ENCODE data around the gene STK32B. TPM values are rescaled to one million over a fixed set of nuclear protein-coding genes. Genes with fewer than 3 reads are reported as not detected.

The STK32B gene
- total and polyA plus RNA-seq, 7 experiments from 2014 or later = 1.7 TPM; not detected in 6

DNA sequence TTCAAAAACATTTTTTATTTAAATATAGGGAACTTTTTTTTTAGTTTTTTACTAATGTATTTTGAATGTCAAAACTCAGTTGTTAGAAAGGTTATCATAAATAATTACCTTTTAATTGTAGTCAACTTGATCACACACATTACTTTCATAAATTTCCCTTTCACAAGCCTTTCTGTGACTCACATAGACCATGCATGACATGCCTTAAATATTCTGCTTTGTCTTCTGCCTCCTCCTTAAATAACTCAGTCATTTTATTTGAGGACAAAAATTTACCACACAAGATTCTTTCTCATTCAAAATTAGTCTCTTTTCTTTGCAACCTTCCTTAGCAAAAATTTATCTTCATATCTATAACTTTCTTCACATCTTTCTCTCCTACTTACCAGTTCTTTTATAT is 437.1 kb downstream of the STK32B start:
- POLR2A ChIA-PET = no interaction called here
- intact Hi-C loops (cut with micrococcal nuclease) = no loop called here
- CTCF ChIA-PET = no interaction called here
- DNase-seq = no peak
- Mint-ChIP-seq H3K27ac (no peak overlapping the region), H3K27me3 (peaks cover 0 to 4% (median 0%) of the 10 kb centered on the region in 5 donors), H3K4me3 (no peak overlapping the region), H3K9me3 (peaks cover 8 to 57% (median 22%) of the 10 kb centered on the region in 11 donors), H3K4me1 (no peaks in the 10 kb centered on the region), H3K36me3 (peaks cover 0 to 7% (median 3%) of the 10 kb centered on the region in 5 donors)
- Histone ChIP-seq H3K9me3 (ENCODE audit: control insufficient read depth in 2 of 3, low read length in 3 of 3) (no peaks in the 10 kb centered on the region), H3K4me1 (ENCODE audit: control insufficient read depth in 2 of 2, insufficient read depth in 2 of 2, low read length in 2 of 2) (no peaks in the 10 kb centered on the region), H3K27ac (ENCODE audit: low read depth, low read length) (no peak overlapping the region), H3K36me3 (ENCODE audit: control insufficient read depth in 2 of 3, insufficient read depth in 3 of 3, low read length in 3 of 3) (no peaks in the 10 kb centered on the region), H3K27me3 (ENCODE audit: control insufficient read depth in 2 of 2, insufficient read depth in 2 of 2, low read length in 2 of 2) (no peaks in the 10 kb centered on the region), H3K4me3 (ENCODE audit: low read length) (no peak overlapping the region)
- no peak for ATAC-seq

DNA sequence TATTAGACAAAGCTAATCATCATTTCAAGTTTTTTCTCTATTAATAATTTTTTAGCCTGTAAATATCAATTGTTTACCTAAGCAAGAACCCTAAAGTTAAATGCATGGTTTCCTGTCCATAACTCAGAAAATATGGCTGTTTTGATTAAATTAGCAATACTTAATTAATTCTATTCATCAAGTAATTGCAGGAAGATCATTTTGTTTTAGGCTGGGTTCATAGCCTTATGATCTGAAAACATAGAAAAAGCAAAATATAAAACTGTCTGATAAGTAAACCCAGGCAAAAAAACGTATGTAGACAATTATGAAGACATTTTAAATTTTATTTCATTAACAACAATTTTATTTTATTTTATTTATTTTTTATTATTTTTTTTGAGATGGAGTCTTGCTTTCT is 438.0 kb downstream of the STK32B start:
- no peaks in the 10 kb centered on the region for H3K4me1 ChIP-seq (ENCODE audit: control insufficient read depth in 2 of 2, insufficient read depth in 2 of 2, low read length in 2 of 2)
- no peaks in the 10 kb centered on the region for H3K9me3 ChIP-seq (ENCODE audit: control insufficient read depth in 2 of 3, low read length in 3 of 3)
- Mint-ChIP-seq H3K27me3 (peaks cover 0 to 4% (median 0%) of the 10 kb centered on the region in 5 donors), H3K9me3 (peaks cover 9 to 60% (median 23%) of the 10 kb centered on the region in 11 donors), H3K36me3 (peaks cover 0 to 7% (median 3%) of the 10 kb centered on the region in 5 donors), H3K4me1 (no peaks in the 10 kb centered on the region), H3K27ac (no peak overlapping the region), H3K4me3 (no peak overlapping the region)
- H3K27ac ChIP-seq (ENCODE audit: low read depth, low read length) = no peak overlapping the region
- ChIA-PET POLR2A (no interaction called here), CTCF (no interaction called here)
- DNase-seq (no peak), ATAC-seq (no peak)
- intact Hi-C loops (cut with micrococcal nuclease) = no loop called here
- no peaks in the 10 kb centered on the region for H3K27me3 ChIP-seq (ENCODE audit: control insufficient read depth in 2 of 2, insufficient read depth in 2 of 2, low read length in 2 of 2)
- H3K4me3 ChIP-seq (ENCODE audit: low read length) = no peak overlapping the region
- no peaks in the 10 kb centered on the region for H3K36me3 ChIP-seq (ENCODE audit: control insufficient read depth in 2 of 3, insufficient read depth in 3 of 3, low read length in 3 of 3)

DNA sequence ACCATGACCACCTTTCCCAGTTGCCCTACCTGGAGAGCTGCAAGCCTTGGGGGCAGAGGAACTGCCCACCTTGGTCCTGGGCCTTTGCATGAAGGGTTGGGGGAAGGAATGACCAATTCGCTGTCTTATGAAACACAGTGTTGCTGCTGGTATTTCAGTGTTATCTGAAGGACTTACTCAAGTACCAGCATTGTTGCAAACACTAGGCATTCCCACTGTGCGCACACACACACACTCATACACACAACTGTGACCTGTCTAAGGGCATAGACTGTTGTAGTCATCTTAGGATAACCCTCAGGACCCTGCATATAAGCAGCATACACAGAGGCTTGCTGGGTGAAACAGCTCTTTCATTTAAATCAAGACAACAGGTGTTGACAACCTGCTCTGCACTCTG is 446.2 kb downstream of the STK32B start:
- ATAC-seq (no peak), DNase-seq (no peak)
- no peak overlapping the region for H3K27ac Mint-ChIP-seq
- ChIA-PET POLR2A (no interaction called here), CTCF (no interaction called here)
- H3K4me3 Mint-ChIP-seq = no peak overlapping the region
- intact Hi-C loops (cut with micrococcal nuclease) = no loop called here
- no peaks in the 10 kb centered on the region for H3K9me3 ChIP-seq (ENCODE audit: control insufficient read depth in 2 of 3, low read length in 3 of 3)
- no peaks in the 10 kb centered on the region for H3K36me3 Mint-ChIP-seq
- H3K27me3 Mint-ChIP-seq = peaks cover 0 to 3% (median 0%) of the 10 kb centered on the region in 5 donors
- no peaks in the 10 kb centered on the region for H3K4me1 ChIP-seq (ENCODE audit: control insufficient read depth in 2 of 2, insufficient read depth in 2 of 2, low read length in 2 of 2)
- H3K27me3 ChIP-seq (ENCODE audit: control insufficient read depth in 2 of 2, insufficient read depth in 2 of 2, low read length in 2 of 2) = no peaks in the 10 kb centered on the region
- H3K9me3 Mint-ChIP-seq = peaks cover 0 to 18% (median 6%) of the 10 kb centered on the region in 11 donors
- no peak overlapping the region for H3K27ac ChIP-seq (ENCODE audit: low read depth, low read length)
- no peaks in the 10 kb centered on the region for H3K36me3 ChIP-seq (ENCODE audit: control insufficient read depth in 2 of 3, insufficient read depth in 3 of 3, low read length in 3 of 3)
- H3K4me1 Mint-ChIP-seq = peaks cover 0 to 2% (median 0%) of the 10 kb centered on the region in 7 donors
- no peak overlapping the region for H3K4me3 ChIP-seq (ENCODE audit: low read length)

DNA sequence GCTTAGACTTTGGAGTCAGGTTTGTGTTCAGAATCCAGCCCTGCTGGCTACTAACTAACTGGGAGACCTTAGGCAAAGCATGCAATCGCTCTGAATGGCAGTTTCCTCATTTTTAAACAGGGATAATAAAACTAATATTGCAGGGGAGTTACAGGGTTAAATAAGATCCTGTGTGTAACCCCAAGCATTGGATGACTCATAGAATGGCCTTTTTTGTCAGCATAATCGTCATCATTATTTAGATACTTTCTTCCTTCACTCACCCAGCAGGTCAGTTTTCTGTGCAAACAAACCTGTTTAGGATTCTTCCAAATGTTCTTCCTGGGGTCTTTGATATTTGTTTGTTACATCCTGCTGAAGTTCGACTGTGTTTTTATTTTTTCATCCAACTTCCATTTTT is 448.9 kb downstream of the STK32B start:
- H3K36me3 ChIP-seq (ENCODE audit: control insufficient read depth in 2 of 3, insufficient read depth in 3 of 3, low read length in 3 of 3) = no peaks in the 10 kb centered on the region
- CTCF ChIA-PET = no interaction called here
- Mint-ChIP-seq H3K4me3 (no peak overlapping the region), H3K36me3 (no peaks in the 10 kb centered on the region), H3K4me1 (peaks cover 0 to 2% (median 0%) of the 10 kb centered on the region in 7 donors), H3K9me3 (peaks cover 0 to 11% (median 0%) of the 10 kb centered on the region in 11 donors), H3K27ac (no peak overlapping the region), H3K27me3 (peaks cover 0 to 8% (median 0%) of the 10 kb centered on the region in 5 donors)
- ATAC-seq = no peak
- no peaks in the 10 kb centered on the region for H3K27me3 ChIP-seq (ENCODE audit: control insufficient read depth in 2 of 2, insufficient read depth in 2 of 2, low read length in 2 of 2)
- H3K27ac ChIP-seq (ENCODE audit: low read depth, low read length) = no peak overlapping the region
- no peak for DNase-seq
- H3K9me3 ChIP-seq (ENCODE audit: control insufficient read depth in 2 of 3, low read length in 3 of 3) = no peaks in the 10 kb centered on the region
- POLR2A ChIA-PET = no interaction called here
- H3K4me1 ChIP-seq (ENCODE audit: control insufficient read depth in 2 of 2, insufficient read depth in 2 of 2, low read length in 2 of 2) = no peaks in the 10 kb centered on the region
- H3K4me3 ChIP-seq (ENCODE audit: low read length) = no peak overlapping the region
- intact Hi-C loops (cut with micrococcal nuclease) = no loop called here

DNA sequence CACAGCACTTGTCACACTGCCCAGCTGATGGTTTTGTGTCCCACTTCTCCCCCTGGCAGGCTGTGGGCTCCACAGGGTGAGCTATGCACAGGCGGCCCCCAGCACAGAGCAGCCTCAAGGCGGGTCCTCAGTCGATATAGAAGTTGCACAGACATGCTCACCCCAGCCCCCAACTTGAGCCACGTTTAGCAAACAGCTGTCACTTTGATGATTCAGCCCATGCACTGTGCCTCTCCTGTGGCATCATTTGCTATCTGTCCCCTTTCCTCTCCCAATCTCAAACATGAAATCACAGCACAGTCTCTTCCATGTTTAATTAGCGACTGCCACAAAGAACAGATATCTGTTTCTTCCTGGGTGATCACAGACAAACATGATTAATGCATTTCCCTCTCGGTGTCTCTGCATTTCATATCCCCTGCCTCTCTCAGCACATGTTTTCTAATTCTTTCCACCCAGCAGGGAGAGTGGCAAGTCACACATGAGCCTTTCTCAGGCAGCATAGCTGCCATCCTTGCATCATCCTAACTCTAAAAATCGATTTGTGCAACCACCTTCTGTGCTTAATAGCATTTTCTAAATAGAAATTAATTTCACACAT is 452.2 kb downstream of the STK32B start:
- no peak overlapping the region for H3K27ac Mint-ChIP-seq
- ChIA-PET CTCF (interaction anchor here (0.6 kb wide), 1 partner anchor 24 kb away, joined by 4 read pairs; no protein-coding TSS in a partner anchor), POLR2A (no interaction called here)
- no peak overlapping the region for H3K27ac ChIP-seq (ENCODE audit: low read depth, low read length)
- H3K36me3 Mint-ChIP-seq = no peaks in the 10 kb centered on the region
- ATAC-seq (no peak), DNase-seq (no peak)
- no peak overlapping the region for H3K4me3 ChIP-seq (ENCODE audit: low read length)
- no peaks in the 10 kb centered on the region for H3K9me3 ChIP-seq (ENCODE audit: control insufficient read depth in 2 of 3, low read length in 3 of 3)
- no peaks in the 10 kb centered on the region for H3K27me3 ChIP-seq (ENCODE audit: control insufficient read depth in 2 of 2, insufficient read depth in 2 of 2, low read length in 2 of 2)
- H3K36me3 ChIP-seq (ENCODE audit: control insufficient read depth in 2 of 3, insufficient read depth in 3 of 3, low read length in 3 of 3) = no peaks in the 10 kb centered on the region
- H3K27me3 Mint-ChIP-seq = peaks cover 0 to 16% (median 5%) of the 10 kb centered on the region in 5 donors
- H3K4me1 ChIP-seq (ENCODE audit: control insufficient read depth in 2 of 2, insufficient read depth in 2 of 2, low read length in 2 of 2) = no peaks in the 10 kb centered on the region
- H3K4me3 Mint-ChIP-seq = no peak overlapping the region
- H3K4me1 Mint-ChIP-seq = peaks cover 0 to 2% (median 0%) of the 10 kb centered on the region in 7 donors
- H3K9me3 Mint-ChIP-seq = peaks cover 0 to 15% (median under 1%) of the 10 kb centered on the region in 11 donors
- intact Hi-C loops (cut with micrococcal nuclease) = no loop called here

DNA sequence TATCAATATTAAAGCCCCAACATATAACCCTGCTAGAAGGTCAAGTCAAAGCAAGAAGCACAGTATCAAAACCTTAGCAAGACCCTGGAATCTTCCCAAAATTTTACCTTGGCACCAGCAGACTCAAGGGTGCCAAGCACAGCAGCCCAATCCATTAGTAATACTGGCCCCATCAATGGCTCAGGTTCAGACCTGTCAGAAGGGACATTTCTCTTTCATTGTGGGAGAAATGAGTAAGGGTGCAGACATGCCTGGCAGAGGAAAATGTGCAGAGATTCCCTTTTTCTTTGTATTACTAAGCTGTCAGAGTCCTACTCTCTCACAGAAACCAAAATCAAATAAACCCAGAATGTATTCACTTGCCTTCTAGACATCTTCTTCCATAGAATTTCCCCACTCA is 453.2 kb downstream of the STK32B start:
- no peak overlapping the region for H3K4me3 Mint-ChIP-seq
- ChIA-PET CTCF (no interaction called here), POLR2A (no interaction called here)
- Histone ChIP-seq H3K27ac (ENCODE audit: low read depth, low read length) (no peak overlapping the region), H3K4me1 (ENCODE audit: control insufficient read depth in 2 of 2, insufficient read depth in 2 of 2, low read length in 2 of 2) (no peaks in the 10 kb centered on the region), H3K36me3 (ENCODE audit: control insufficient read depth in 2 of 3, insufficient read depth in 3 of 3, low read length in 3 of 3) (no peaks in the 10 kb centered on the region), H3K9me3 (ENCODE audit: control insufficient read depth in 2 of 3, low read length in 3 of 3) (no peaks in the 10 kb centered on the region), H3K27me3 (ENCODE audit: control insufficient read depth in 2 of 2, insufficient read depth in 2 of 2, low read length in 2 of 2) (no peaks in the 10 kb centered on the region), H3K4me3 (ENCODE audit: low read length) (no peak overlapping the region)
- H3K4me1 Mint-ChIP-seq = peaks cover 0 to 2% (median 0%) of the 10 kb centered on the region in 7 donors
- H3K36me3 Mint-ChIP-seq = no peaks in the 10 kb centered on the region
- ATAC-seq = no peak
- no peak for DNase-seq
- intact Hi-C loops (cut with micrococcal nuclease) = no loop called here
- H3K9me3 Mint-ChIP-seq = peaks cover 0 to 15% (median 2%) of the 10 kb centered on the region in 11 donors
- no peak overlapping the region for H3K27ac Mint-ChIP-seq
- peaks cover 0 to 16% (median 5%) of the 10 kb centered on the region in 5 donors for H3K27me3 Mint-ChIP-seq

DNA sequence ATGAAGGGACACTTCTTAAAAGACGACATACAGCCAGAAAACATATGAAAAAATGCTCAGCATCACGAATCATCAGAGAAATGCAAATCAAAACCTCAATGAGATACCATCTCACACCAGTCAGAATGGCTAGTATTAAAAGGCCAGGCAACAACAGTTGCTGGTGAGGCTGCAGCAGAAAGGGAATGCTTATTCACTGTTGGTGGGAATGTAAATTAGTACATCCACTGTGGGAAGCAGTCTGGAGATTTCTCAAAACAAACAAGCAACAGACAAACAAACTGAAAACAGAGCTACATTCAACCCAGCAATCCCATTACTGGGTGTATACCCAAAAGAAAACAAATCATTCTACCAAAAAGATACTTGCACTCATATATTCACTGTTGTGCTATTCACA is 459.2 kb downstream of the STK32B start:
- H3K36me3 Mint-ChIP-seq = no peaks in the 10 kb centered on the region
- POLR2A ChIA-PET = no interaction called here

More for the DNA sequence above, 459.2 kb downstream of the STK32B start:
- Histone ChIP-seq H3K4me1 (ENCODE audit: control insufficient read depth in 2 of 2, insufficient read depth in 2 of 2, low read length in 2 of 2) (no peaks in the 10 kb centered on the region), H3K36me3 (ENCODE audit: control insufficient read depth in 2 of 3, insufficient read depth in 3 of 3, low read length in 3 of 3) (no peaks in the 10 kb centered on the region), H3K27me3 (ENCODE audit: control insufficient read depth in 2 of 2, insufficient read depth in 2 of 2, low read length in 2 of 2) (no peaks in the 10 kb centered on the region), H3K4me3 (ENCODE audit: low read length) (no peak overlapping the region), H3K27ac (ENCODE audit: low read depth, low read length) (no peak overlapping the region), H3K9me3 (ENCODE audit: control insufficient read depth in 2 of 3, low read length in 3 of 3) (no peaks in the 10 kb centered on the region)
- intact Hi-C loops (cut with micrococcal nuclease) = no loop called here
- H3K9me3 Mint-ChIP-seq = peaks cover 0 to 9% (median 1%) of the 10 kb centered on the region in 11 donors
- peaks cover 0 to 2% (median 0%) of the 10 kb centered on the region in 7 donors for H3K4me1 Mint-ChIP-seq
- H3K27me3 Mint-ChIP-seq = peaks cover 0 to 9% (median 5%) of the 10 kb centered on the region in 5 donors
- CTCF ChIA-PET = interaction anchor here (0.7 kb wide), 1 partner anchor 87 kb away, joined by 3 read pairs; no protein-coding TSS in a partner anchor
- ATAC-seq (no peak), DNase-seq (no peak)
- no peak overlapping the region for H3K27ac Mint-ChIP-seq
- no peak overlapping the region for H3K4me3 Mint-ChIP-seq

Measured in naive thymus-derived CD4-positive, alpha-beta T cell (primary cell).